Measurements from ENCODE around the gene OPN1MW3.

- TF ChIP-seq CTCF (IDR thresholded peaks at IDR 0.05) (no peak), POLR2A (IDR thresholded peaks at IDR 0.05) (no peak)
These were observed 46.1 kb downstream of the OPN1MW3 start for GRCh38 chrX:154303476-154303875.

Measured in upper lobe of left lung (tissue), 4 donors.